CD4-positive, alpha-beta T cell treated with Interleukin-17A for 1 hour (primary cell): ENCODE measurements around the gene CHMP2A.
A peak's percentile ranks its signal among the peaks of the same experiment; 100 is the strongest.

Source experiments
- DNase-seq: peaks from one replicate; pipeline ENCODE4 v3.0.0-alpha.2; 2020

Gene CHMP2A

DNA sequence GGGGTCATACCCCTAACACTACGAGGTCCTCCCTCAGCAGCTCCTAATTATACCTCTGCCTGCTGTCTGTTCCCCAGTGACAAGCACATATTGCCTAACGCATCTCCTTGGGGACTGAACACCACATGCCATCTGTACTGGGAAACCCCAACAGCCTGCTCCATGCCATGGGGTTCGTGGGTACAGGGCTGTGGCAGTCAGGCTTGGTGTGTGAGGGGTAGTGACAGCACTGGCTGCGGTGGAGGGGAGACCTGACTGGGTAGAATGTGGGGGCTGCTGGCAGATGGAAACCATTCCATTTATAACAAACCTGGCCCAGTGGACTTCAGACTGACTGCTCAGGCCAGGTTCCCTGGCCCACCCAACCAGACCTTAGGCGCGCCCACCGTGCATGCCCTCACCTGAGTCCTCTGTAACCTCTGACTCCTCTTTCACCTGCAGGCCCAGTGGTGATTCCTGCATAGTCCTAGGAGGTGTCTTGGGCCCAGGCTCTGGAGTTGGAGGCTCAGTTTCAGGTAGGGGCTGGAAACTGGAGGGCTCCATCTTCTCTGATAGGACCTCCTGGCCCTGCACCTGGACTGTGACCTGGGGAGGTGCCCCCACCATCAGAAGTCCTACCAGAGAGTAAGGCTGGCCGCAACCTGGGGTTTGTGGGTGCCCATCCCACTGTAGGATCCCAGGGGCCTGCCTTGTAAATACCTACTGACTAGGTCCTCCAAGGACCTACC is 15.2 kb upstream of the CHMP2A start:
- DNase-seq: no peak

DNA sequence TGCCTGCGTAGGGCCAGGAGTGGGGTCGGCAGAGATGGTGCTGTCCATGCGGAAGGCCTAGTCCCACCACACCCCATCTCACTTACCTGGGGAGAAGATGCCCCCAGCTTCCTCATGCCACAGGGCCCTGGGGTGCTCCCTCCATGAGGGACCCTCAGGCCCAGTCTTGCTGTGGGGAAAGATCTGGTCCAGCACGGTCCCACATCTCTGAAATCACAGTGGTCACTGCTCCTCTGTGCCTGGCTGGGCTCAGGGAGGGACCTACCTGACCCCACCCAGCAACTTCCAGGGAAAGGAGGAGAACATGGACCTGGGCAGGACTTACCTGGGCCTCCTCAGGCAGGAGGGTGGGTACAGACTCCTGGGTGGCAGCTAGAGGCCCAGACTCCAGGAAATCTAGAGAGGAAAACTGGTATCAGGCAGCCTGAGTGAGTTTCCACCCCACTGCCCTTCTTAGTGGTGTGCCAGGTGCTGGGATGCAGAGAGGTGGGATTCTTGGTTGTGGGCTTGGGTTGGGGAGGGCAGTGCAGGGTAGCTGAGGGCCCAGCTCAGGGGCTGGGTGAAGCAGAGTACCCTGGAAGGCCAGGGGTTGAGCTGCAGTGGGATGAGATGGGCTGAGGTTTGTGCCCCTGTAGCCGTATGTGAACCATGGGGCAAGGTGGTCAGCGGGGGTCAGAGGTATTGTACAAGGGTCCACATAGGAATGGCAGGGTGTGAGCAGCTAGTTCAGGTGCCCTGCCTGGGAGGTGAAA is 14.5 kb upstream of the CHMP2A start:
- DNase-seq: no peak

DNA sequence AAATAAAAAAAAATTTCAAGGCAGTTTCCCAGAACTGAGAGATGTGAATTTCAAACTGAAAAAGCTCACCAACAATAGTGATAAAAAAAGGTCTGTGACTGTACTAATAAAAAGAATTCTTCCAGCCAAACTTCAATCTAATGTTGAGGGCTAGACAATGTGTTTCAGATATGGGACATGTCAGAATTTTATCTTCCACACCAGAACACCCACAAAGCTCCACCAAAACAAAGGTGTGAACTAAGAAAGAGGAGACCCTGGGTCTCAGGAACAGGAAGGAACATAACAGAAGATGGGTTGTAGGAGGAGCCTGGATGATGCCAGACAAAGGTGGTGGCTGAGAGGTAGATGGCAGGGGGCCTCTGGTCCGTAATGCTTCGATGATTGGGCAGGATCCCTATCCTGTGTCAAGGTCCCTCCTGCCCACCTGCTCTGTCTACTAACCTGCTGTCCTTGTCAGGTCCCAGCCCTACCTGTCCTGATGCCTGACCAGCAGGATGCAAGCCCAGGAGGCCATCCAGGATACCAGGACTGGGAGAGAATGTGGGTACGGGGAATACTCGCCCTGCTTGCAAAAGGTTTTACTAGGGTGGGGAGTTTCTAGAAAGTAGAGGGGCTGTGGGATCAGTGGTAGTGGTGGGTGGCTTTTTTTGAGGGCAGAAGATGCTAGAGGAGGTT is 13.7 kb upstream of the CHMP2A start:
- DNase-seq: no peak

DNA sequence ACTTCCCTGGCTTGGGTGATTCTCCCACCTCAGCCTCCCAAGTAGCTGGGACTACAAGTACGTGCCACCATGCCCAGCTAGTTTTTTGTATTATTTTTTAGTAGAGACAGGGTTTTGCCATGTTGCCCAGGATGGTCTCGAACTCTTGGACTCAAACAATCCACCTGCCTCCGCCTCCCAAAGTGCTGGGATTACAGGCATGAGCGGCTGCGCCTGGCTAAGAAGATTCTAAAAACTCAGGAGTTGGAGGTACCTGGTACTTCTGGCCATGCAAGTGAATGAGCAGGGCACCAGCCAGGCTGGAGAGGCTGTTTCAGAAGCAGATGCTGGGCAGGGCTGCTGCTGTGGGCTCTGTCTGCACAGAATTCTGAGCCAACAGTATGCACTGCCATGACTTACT is 12.1 kb upstream of the CHMP2A start:
- no peak for DNase-seq

DNA sequence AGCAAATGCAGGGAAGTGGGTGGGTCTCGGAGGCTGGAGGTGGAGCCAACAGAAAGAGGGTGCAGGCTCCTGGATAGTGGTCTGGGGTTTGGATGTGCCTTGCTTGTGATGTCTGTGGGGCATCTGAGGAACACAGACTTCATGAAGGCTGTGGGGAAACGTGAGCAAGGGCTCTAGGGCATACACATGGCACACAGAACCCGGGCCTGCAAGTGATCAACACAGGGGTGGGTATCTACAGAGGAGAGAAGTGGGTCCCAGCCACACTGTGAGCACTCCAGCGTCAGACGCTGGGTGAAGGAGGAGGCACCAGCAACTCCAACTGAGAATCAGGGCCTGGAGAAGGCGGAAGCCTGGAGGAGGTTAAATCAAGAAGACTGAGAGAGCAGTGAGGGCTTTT is 8.9 kb upstream of the CHMP2A start:
- DNase-seq: no peak

DNA sequence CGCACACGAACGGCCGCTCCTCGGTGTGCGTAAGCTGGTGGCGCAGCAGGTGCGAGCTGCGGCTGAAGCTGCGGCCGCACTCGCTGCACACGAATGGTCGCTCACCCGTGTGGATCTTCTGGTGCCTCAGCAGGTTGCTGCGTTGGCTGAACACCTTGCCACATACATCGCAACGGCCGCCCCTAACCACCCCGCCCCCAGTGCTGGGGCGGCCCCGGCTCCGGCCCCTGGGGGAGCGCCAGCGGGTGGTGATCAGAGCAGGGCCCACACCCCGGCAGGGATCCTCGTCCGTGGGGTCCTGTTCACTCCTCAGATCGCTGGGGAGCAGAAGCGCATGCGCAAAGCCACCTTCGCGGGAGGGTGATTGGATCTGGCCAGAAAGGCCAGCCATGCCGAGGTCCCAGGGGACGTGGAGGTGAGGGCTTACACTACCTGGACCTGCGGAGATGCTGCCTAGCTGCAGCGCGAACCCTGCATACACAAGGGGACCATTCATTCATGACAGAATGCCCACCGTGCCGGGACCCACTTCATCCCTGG is 8.2 kb upstream of the CHMP2A start:
- DNase-seq: no peak

DNA sequence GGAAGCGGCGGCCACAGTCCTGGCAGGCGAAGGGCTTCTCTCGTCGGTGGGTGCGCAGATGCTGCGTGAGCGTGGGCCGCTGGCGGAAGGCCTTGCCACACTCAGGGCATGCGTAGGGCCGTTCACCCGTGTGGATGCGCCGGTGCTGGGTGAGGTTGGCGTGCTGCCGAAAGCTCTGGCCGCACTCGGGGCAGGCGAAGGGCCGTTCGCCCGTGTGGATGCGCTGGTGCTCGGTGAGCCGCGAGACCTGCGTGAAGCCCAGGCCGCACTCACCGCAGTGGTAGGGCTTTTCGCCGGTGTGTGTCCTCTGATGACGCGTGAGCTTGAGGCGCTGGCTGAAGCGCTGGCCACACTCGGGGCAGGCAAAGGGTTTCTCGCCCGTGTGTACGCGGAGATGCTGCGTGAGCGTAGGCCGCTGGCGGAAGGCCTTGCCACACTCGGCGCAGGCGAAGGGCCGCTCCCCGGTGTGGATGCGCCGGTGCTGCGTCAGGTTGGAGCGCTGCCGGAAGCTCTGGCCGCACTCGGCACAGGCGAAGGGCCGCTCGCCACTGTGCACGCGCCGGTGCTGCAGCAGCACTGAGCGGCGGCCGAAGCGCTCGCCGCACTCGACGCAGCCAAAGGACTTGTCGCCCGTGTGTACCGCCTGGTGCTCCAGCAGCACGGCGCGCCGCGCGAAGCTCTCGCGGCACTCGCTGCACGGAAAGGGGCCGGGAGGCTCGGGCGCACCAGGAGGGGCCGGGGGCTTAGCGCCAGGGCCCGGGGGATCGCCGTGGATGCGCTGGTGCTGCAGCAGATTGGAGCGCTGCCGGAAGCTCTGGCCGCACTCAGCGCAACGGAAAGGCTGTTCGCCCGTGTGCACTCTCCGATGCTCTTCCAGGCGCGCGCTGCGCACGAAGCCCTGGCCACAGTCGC is 7.5 kb upstream of the CHMP2A start:
- DNase-seq: no peak

DNA sequence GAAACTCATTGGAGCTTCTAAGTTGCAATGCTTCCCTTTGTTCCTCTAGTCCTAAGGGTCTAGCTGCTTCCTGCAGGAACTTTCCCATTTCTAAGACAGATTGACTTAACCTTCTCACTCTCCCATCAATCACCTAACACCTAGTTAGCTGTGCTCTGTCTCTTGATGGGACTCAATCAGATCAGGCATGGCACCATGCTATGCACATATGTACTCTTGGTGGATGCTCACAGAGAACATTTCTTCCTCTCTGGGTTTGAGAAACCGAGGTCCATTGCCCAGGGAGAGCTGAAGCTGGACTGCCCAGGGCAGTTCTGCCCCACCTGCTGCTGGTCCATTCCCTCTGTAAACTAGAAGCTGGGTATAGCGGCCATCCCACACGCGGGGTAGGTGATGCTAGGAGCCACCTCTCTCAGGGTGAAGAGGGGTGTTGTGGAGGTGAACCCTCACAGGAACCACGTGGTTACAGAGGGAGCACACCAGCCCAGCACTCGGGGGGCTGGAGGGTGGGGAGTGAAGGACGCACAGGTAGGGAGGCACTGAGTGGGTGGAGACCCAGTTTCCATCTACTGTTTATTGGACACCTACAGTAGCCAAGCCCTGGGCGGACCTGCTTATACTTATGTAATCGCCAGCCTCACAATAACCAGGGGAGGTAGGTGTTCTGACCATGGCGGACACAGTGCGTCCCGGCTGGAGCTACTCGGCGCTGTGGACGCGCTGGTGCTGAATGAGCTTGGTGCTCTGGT is 6.6 kb upstream of the CHMP2A start:
- DNase-seq: no peak

DNA sequence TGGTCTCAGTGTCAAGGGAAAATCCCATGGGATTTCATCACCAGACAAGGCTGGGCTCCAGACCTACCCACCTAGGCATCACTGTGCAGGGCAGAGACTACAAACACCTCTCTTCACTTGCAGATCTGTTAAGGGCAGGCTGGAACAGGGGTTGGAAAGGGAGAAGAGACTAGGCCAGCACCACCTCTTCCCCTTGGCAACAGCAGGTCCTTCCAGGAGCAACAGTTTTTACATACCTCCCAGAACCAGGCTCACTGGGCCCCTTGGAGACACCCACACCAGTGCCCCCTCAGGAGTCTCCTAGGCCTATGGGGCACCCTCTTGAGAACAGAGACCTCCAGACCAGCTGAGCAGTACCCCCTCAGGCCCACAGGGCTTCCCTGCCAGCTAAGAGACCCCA is 6.0 kb upstream of the CHMP2A start:
- DNase-seq: no peak

DNA sequence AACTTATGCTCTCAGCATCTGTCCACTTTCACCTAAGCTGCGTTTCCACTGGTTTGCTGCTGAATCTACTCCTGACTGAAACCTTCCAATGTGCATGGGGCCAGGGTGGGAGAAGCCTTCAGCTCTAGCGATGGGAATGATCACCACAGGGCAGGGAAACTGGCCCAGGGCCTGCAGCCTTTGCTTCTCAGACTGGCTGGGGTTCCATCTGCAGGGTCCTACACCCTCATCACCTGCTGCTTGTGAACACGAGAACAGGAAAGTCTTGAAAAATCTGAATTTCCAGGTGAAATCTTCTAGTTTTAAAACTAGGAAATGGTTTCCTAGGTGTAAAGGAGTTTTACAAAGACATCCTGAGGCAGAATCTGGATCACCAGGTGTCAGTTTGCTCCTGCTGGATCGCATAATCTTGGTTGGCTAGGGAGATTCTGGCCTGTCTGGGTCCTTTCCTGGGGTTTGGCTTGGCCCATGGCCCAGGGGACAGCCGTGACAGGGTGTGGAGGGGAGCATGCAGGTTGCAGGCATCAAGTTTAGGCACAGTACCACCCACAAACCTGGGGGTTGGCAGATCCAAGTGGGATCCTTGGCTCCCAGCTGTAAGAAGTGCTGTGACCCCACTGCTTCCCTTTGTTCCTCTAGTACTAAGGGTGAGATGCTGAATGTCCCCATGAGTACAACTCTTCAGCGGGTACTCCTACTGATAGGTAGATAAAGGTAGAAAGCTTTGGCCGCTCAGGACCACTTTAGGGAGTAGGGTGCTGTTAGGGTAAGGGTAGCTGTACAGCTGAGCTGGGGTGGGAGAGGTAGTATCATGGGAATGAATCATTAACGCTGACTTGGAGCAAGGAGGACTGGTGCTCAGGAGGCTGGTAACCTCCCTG is 5.3 kb upstream of the CHMP2A start:
- DNase-seq: no peak

DNA sequence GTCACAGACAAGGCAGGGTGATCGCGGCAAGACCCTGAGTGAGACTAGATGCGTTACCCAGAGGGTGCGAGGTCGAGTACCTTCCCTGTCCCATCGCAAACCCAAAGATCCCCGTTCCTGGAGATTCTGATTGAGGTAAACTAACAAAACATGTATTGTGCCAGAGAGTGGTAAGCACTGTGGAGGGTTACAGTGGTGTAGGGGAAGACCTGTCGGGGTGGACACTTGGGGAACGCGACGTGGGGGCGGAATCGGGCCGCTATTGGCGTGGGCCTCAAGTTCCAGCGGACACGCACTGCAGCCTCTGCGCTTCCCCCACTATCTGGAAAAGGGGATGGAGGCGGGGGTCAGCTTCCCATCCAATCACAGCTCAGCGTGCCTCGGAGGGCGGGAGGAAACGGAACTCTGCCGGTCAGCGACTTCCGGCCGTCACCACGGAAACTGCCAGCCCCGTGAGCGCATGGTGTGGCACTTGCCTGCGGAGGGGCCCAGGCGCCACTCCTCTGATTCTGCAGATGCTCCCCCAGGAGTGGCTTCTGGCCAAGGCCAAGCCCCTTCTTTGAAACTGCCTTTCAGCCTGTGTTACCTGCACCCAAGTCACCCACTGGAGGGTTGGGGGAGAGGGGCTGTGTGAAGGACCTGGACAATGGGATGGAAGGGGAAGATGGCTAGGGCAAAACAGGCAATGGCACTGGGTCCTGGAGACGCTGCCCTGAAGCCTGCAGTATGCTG is 4.5 kb upstream of the CHMP2A start:
- peak; percentile 72 for DNase-seq

DNA sequence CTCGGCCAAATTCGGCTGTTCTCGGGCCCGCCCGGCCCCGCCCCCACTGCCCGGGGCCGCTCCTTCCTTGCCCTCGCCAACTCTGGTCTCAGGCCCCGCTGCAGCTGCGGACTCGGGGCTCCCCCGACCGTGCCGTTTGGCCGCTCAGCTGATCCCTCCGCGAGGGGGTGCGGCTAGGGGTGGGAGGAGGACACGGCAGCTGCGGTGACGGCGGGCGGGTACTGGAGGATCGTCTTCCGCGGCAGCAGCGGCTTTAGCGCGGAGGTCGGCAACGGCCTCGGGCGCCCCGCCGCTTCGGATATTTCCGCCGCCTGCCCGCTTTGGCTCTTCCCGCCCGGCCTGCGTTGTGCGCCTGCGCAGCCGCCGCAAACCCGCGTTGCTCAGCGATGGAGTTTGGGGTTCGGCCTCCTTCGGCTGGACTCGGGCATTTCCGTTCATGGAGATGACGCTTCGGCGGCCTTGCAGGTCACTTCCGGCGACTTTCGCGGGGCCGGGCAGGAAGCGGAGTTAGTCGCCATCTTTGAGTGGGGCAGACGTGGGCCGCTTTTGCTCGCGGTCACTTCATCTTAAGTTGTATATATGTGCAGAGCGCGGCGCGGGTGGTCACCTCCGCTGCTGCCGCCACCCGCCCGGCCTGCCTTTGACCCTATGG is 3.8 kb upstream of the CHMP2A start:
- peak; percentile 100 for DNase-seq

DNA sequence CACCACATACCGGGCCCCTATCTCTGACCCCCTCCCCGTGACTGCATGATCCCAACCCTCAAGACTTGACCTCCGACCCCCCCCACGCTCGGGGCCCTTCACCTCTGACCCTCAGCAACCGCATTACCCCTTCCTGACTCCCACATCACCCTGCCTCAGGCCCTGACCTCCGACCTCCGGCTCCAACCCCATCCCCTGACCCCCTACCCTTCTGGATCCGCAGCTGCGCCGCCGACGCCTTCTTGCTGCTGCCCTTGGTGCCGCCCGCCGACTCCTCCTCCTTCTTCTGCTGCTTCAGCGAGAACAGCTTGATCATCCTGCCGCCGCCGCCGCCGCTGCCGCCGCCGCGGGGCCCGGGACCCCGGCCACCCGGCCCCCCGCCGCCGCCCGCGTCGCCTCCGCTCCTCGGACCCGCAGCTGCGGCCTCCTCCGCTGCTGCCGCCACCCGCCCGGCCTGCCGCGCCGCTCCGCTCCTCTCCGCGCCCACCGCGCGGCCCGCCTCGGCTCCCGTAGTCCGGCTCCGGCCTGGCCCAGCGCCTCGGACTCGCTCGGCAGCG is 3.2 kb upstream of the CHMP2A start, which contains the start of gene UBE2M:
UBE2M (minus strand) TSS at position 546 of the 557 bp plus-strand sequence; CDS start at position 316, 230 bp downstream.
- peak; percentile 66 for DNase-seq

DNA sequence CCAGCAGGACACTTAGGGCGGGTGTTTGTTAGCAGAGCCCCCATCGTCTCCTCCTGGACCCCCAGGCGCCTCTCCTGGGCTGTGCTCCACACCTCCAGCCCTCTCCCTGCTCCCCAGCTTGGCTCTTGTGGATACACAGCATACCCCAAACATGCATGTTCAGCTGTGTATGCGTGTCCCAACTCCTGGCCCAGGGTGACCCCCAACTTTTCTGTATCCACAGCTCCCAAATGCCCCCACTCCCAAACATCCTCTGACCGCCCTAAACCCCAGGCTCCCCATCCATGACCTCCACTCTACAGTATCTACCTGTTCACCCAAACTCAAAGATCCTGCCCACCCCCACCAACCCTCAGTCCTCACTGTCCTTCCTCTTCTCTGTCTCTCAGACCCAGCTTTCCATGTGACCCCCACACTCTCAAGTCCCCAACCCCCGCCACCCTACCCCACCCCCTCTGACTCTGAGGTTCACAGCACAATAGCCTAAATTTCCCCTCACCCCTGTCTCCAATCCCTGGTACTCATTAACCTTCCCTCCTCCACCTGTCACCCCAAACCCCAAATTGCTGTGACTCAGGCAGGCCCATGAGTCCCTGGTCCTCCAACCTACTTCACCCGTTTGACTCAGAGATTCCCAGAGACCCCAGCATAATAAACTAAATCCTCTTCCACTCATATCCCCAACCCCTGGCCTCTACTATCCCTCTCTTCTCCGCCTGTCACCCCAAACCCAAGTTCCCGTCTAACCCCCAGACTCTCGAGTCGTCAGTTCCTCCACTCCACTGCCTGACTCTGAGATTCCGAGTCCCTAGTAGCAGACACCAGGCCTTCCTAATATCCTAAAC is 2.5 kb upstream of the CHMP2A start:
- no peak for DNase-seq

DNA sequence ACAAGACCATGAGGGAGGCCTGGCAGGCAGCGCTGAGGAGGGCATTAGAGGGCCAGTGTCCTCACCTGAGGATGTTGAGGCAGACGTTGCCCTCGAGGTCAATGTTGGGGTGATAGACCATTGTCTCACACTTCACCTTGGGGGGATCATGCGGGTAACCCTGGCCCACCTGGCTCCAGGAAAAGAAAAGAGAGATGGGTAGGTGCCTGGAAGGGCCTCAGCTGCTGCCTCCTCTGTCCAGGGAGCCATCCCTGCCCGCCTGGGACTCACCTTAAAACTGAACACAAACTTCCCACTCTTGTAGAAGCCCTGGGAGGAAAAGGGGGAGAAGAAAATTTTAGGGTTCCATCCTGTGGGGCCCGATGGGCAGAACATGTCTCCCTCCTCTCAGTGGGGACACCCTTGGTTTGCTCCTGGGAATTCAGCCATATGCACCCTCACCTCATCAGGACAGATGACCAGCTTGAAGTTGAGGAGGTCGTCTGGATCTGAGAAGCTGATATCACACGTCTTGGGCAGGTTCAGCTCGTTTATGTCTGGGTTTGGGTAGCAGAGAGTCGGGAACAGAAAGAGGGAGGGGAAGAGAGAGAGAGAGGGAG is 1.8 kb upstream of the CHMP2A start:
- no peak for DNase-seq

DNA sequence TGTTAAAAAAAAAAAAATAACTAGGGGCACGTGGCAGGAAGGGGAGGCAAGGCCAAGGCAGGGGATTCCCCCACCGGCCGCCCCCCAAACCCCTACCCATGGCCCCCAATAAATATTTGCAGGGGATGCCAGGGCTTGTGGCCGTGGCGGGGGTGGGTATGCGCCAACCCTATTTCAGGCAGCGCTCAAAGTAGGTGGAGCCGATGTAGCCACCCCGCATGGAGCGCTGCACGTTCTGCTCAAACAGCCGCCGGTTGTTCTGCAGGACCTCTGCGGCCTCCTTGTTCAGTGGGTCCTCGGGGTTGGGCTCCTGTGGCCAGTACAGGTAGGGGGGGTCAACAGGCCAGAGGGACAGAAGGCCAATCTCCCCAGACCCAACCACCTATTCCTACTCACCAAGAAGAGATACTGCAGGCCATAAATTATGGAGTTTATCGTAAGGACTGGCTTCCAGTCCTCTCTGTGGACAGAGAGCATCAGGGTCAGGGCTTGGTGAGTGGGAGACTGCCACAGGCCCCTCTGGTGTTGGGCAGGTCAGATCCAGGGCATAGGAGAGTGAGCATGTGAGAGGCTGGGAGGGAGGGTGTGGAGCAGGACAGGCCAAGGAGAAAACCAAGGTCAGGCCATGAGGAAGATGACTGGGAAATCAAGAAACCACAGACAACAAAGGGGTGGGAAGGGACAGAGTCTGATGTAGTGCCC is 1.2 kb upstream of the CHMP2A start:
- no peak for DNase-seq

DNA sequence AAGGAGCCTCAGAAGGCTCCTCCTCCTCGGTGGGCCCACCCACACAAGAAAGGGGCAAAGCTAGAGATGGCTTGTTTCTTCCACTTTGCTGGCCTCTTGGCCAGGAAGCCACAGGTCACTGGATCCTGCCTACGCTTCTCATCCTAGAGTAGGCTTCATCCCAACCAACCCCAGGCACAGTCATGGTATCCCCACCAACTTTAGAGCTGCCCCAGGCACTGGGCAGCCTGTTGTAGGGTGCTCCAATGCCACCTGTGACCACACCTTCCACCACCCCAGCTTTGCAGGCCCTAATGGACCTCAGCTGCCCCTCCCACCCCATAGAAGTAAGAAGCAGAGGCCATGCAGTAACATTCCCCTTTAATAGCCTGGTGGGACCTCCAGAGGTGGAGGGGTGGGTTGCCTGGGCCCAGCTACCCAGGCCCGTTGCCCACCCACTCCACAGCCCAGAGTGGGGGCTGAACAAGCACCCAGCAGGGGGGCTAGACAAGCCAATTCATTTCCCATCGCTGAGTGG is 522 bp upstream of the CHMP2A start:
- no peak for DNase-seq
